Peyer's patch (tissue), 4 donors: ENCODE data around the gene IRAK1. TPM values are rescaled to one million over a fixed set of nuclear protein-coding genes. Genes with fewer than 3 reads are reported as not detected.

Experiments
- DNase-seq, 3 donors: peaks; one replicate each; pipeline ENCODE4 v3.0.0-alpha.2; 2017 to 2019
- H3K27ac ChIP-seq, 4 donors: fragments of 200-600 bp; sonication (generic); one replicate each; pipeline ENCODE4 v1.5.1; 2016 to 2019
- H3K27me3 ChIP-seq, 2 donors: fragments of 200-600 bp; sonication (generic); one replicate each; pipeline ENCODE4 v1.5.1; 2019
- H3K36me3 ChIP-seq, 3 donors: fragments of 200-600 bp; sonication (generic); one replicate each; pipeline ENCODE4 v1.5.1; 2016 to 2019
- H3K4me1 ChIP-seq, 4 donors: fragments of 200-600 bp; sonication (generic); one replicate each; pipeline ENCODE4 v1.5.1; 2016 to 2019
- H3K4me3 ChIP-seq, 4 donors: fragments of 200-600 bp; sonication (generic); 1 replicate in 3 of 4; 2 replicates in 1 of 4; pipeline ENCODE4 v1.5.1; 2016 to 2019; ENCODE audit warnings: mild to moderate bottlenecking in 1 of 4
- H3K9me3 ChIP-seq, 4 donors: fragments of 200-600 bp; sonication (generic); one replicate each; pipeline ENCODE4 v1.5.1; 2016 to 2019; ENCODE audit warnings: mild to moderate bottlenecking in 1 of 4
- CTCF ChIP-seq, 6 experiments: fragments of 450-650 bp in 4 of 6; fragments of 200-600 bp in 2 of 6; sonication (generic) in 1 of 6; IDR thresholded peaks; one replicate each; pipeline ENCODE4 v1.5.1; 2017 to 2019; ENCODE audit warnings: antibody characterized with exemption in 6 of 6, mild to moderate bottlenecking in 3 of 6, moderate library complexity in 1 of 6
- POLR2A ChIP-seq, 2 donors: fragments of 450-650 bp; IDR thresholded peaks; one replicate each; pipeline ENCODE4 v1.5.1; 2017; ENCODE audit warnings: antibody characterized with exemption in 2 of 2, mild to moderate bottlenecking in 2 of 2, moderate library complexity in 2 of 2
- small RNA-seq, 2 donors: library from RNA; depleted of rRNA; stranded (forward); fragments of <200 nt; gene quantifications; one replicate each; pipeline ENCODE3, GENCODE V24; 2016
- total RNA-seq, 4 donors: library from RNA; depleted of rRNA; stranded (reverse); fragments of >200 nt; gene quantifications; one replicate each; pipeline ENCODE4 v1.1.0, GENCODE V29; 2016

IRAK1 gene
- total RNA-seq, 4 donors from 2014 or later, result 111 to 150 (median 122) TPM

GRCh38 chrX:153966283-153966688 lies 53.4 kb downstream of the IRAK1 start:
- Histone ChIP-seq H3K27ac (peak overlapping the region in 2 of 4 donors; percentile 99), H3K9me3 (no peaks in the 10 kb centered on the region), H3K36me3 (peaks cover 0 to 25% (median 0%) of the 10 kb centered on the region in 3 donors), H3K27me3 (no peaks in the 10 kb centered on the region), H3K4me1 (peaks cover 0 to 41% (median 15%) of the 10 kb centered on the region in 4 donors), H3K4me3 (no peak overlapping the region)
- DNase-seq, result no peak
- TF ChIP-seq CTCF (IDR thresholded peaks at IDR 0.05) (no peak), POLR2A (IDR thresholded peaks at IDR 0.05) (no peak)

- DNase-seq, result no peak
- Histone ChIP-seq H3K4me3 (no peak overlapping the region), H3K27me3 (no peaks in the 10 kb centered on the region), H3K27ac (no peak overlapping the region), H3K4me1 (peaks cover 0 to 41% (median 15%) of the 10 kb centered on the region in 4 donors), H3K9me3 (no peaks in the 10 kb centered on the region), H3K36me3 (peaks cover 0 to 34% (median 0%) of the 10 kb centered on the region in 3 donors)
- no peak for TF ChIP-seq POLR2A (IDR thresholded peaks at IDR 0.05)
Observed at GRCh38 chrX:153965406-153965805, 54.3 kb downstream of the IRAK1 start.

- no peaks in the 10 kb centered on the region for H3K9me3 ChIP-seq
- H3K27ac ChIP-seq, result no peak overlapping the region
- H3K4me1 ChIP-seq, result peaks cover 0 to 35% (median 10%) of the 10 kb centered on the region in 4 donors
- H3K4me3 ChIP-seq, result no peak overlapping the region
- TF ChIP-seq POLR2A (IDR thresholded peaks at IDR 0.05), result no peak
- peaks cover 0 to 47% (median 0%) of the 10 kb centered on the region in 3 donors for H3K36me3 ChIP-seq
- no peaks in the 10 kb centered on the region for H3K27me3 ChIP-seq
- no peak for DNase-seq
Observed at GRCh38 chrX:153964105-153964504, 55.6 kb downstream of the IRAK1 start.

GRCh38 chrX:153963546-153963945 lies 56.2 kb downstream of the IRAK1 start:
- H3K9me3 ChIP-seq, result no peaks in the 10 kb centered on the region
- no peak for DNase-seq
- H3K27me3 ChIP-seq, result no peaks in the 10 kb centered on the region
- TF ChIP-seq POLR2A (IDR thresholded peaks at IDR 0.05) (no peak), CTCF (IDR thresholded peaks at IDR 0.05) (no peak)
- H3K27ac ChIP-seq, result no peak overlapping the region
- H3K36me3 ChIP-seq, result peaks cover 0 to 53% (median 0%) of the 10 kb centered on the region in 3 donors
- peaks cover 0 to 29% (median 10%) of the 10 kb centered on the region in 4 donors for H3K4me1 ChIP-seq
- H3K4me3 ChIP-seq, result no peak overlapping the region

- TF ChIP-seq CTCF (IDR thresholded peaks at IDR 0.05) (no peak), POLR2A (IDR thresholded peaks at IDR 0.05) (no peak)
- peaks cover 0 to 73% (median 0%) of the 10 kb centered on the region in 3 donors for H3K36me3 ChIP-seq
Observed at GRCh38 chrX:153961292-153961691, 58.4 kb downstream of the IRAK1 start.

GRCh38 chrX:153960786-153961185 lies 58.9 kb downstream of the IRAK1 start:
- Histone ChIP-seq H3K27me3 (no peaks in the 10 kb centered on the region), H3K4me1 (peaks cover 0 to 3% (median under 1%) of the 10 kb centered on the region in 4 donors), H3K36me3 (peaks cover 0 to 78% (median 0%) of the 10 kb centered on the region in 3 donors), H3K9me3 (no peaks in the 10 kb centered on the region), H3K4me3 (no peak overlapping the region), H3K27ac (no peak overlapping the region)
- no peak for DNase-seq
- TF ChIP-seq CTCF (IDR thresholded peaks at IDR 0.05) (no peak), POLR2A (IDR thresholded peaks at IDR 0.05) (no peak)

More at GRCh38 chrX:153961292-153961691, 58.4 kb downstream of the IRAK1 start:
- H3K4me1 ChIP-seq, result peaks cover 0 to 8% (median 3%) of the 10 kb centered on the region in 4 donors
- no peaks in the 10 kb centered on the region for H3K27me3 ChIP-seq
- H3K9me3 ChIP-seq, result no peaks in the 10 kb centered on the region
- no peak overlapping the region for H3K4me3 ChIP-seq
- DNase-seq, result no peak
- H3K27ac ChIP-seq, result no peak overlapping the region

Small RNA genes lying within 50 kb of the gene (small RNA-seq; reads per million reads assigned to genes)
- gene MIR3202-1, result 0 to 0.13 reads per million in 2 donors

Other genes starting within 250 kb of the IRAK1 start
- 1 to 10 TPM in 1 of 4 donors, not detected in 3; 1.7 TPM for gene SRPK3, start 238.9 kb downstream of the IRAK1 start, total RNA-seq
- 100 to 1,000 TPM; 108 to 153 (median 126) TPM for gene IDH3G, start 225.5 kb downstream of the IRAK1 start, total RNA-seq
- gene SSR4, start 225.2 kb downstream of the IRAK1 start, total RNA-seq, result 100 to 1,000 TPM in 1 of 4 donors, 10 to 100 TPM in 3; 90.0 to 113 (median 96.4) TPM
- gene PDZD4, start 189.4 kb downstream of the IRAK1 start, total RNA-seq, result 1 to 10 TPM; 1.2 to 8.3 (median 2.4) TPM
- 1 to 10 TPM; 1.8 to 7.4 (median 4.6) TPM for gene L1CAM, start 133.7 kb downstream of the IRAK1 start, total RNA-seq
- 1 to 10 TPM in 2 of 4 donors, under 1 TPM in 2; 0.53 to 5.0 (median 1.1) TPM for gene AVPR2, start 115.2 kb downstream of the IRAK1 start, total RNA-seq
- gene ARHGAP4, start 93.6 kb downstream of the IRAK1 start, total RNA-seq, result 100 to 1,000 TPM in 1 of 4 donors, 10 to 100 TPM in 3; 23.6 to 211 (median 57.6) TPM
- 100 to 1,000 TPM in 1 of 4 donors, 10 to 100 TPM in 3; 32.9 to 118 (median 54.1) TPM for gene NAA10, start 84.9 kb downstream of the IRAK1 start, total RNA-seq
- 10 to 100 TPM in 2 of 4 donors, 1 to 10 TPM in 2; 4.9 to 13.3 (median 9.4) TPM for gene RENBP, start 75.3 kb downstream of the IRAK1 start, total RNA-seq
- gene HCFC1, start 48.1 kb downstream of the IRAK1 start, total RNA-seq, result 10 to 100 TPM; 44.1 to 70.6 (median 55.6) TPM
- gene TMEM187, start 47.1 kb downstream of the IRAK1 start, total RNA-seq, result 10 to 100 TPM; 10.7 to 32.6 (median 12.8) TPM
- 100 to 1,000 TPM in 1 of 4 donors, 10 to 100 TPM in 3; 39.8 to 147 (median 55.4) TPM for gene MECP2, start 77.8 kb upstream of the IRAK1 start, total RNA-seq
- not detected for gene OPN1LW, start 124.3 kb upstream of the IRAK1 start, total RNA-seq
- gene OPN1MW, start 162.7 kb upstream of the IRAK1 start, total RNA-seq, result not detected
- not detected for gene OPN1MW2, start 199.9 kb upstream of the IRAK1 start, total RNA-seq
- not detected for gene OPN1MW3, start 237.7 kb upstream of the IRAK1 start, total RNA-seq